Stimulated activated CD4-positive, alpha-beta T cell treated with anti-CD3 and anti-CD28 coated beads, Interleukin-1b, Interleukin-23, amount 100 ng/mL, for 4 hours (primary cell): ENCODE results near the gene DDX31.
"Not testable (repeated sequence)": the region's sequence is repeated elsewhere in the genome, so short reads cannot be mapped to it uniquely, and the experiment has no call there.

Experiments
- DNase-seq, 2 donors: peaks; one replicate each; pipeline ENCODE4 v3.0.0-alpha.2; 2020; ENCODE audit warnings: low read depth in 2 of 2

DDX31 gene

GRCh38 chr9:132669698-132670456 lies at the start of gene DDX31:
Gene DDX31 (minus strand): TSS chr9:132669983. CDS start chr9:132669934, 49 bp downstream.
- peak; percentile 84 to 85 for DNase-seq

GRCh38 chr9:132718381-132718928 lies 48.7 kb upstream of the DDX31 start:
- not testable (repeated sequence) for DNase-seq

- no peak for DNase-seq
These were observed 47.7 kb upstream of the DDX31 start for GRCh38 chr9:132717326-132717945.

- no peak for DNase-seq
These were observed 46.2 kb upstream of the DDX31 start for GRCh38 chr9:132716007-132716406.

- no peak for DNase-seq
These were observed 43.0 kb upstream of the DDX31 start for GRCh38 chr9:132712753-132713152.

GRCh38 chr9:132711846-132712245 lies 42.1 kb upstream of the DDX31 start:
- no peak for DNase-seq

GRCh38 chr9:132711152-132711551 lies 41.4 kb upstream of the DDX31 start:
- DNase-seq = not testable (repeated sequence)

- DNase-seq = no peak
These were observed 40.5 kb upstream of the DDX31 start for GRCh38 chr9:132710333-132710732.

- DNase-seq = no peak
These were observed 39.1 kb upstream of the DDX31 start for GRCh38 chr9:132708769-132709430.

- no peak for DNase-seq
These were observed 38.5 kb upstream of the DDX31 start for GRCh38 chr9:132708239-132708638.

- no peak for DNase-seq
These were observed 33.6 kb upstream of the DDX31 start for GRCh38 chr9:132703336-132703735.

- DNase-seq = no peak
These were observed 32.5 kb upstream of the DDX31 start for GRCh38 chr9:132702254-132702653.

GRCh38 chr9:132699956-132700355 lies 30.2 kb upstream of the DDX31 start:
- no peak for DNase-seq

- no peak for DNase-seq
These were observed 29.2 kb upstream of the DDX31 start for GRCh38 chr9:132698989-132699388.

GRCh38 chr9:132697230-132697629 lies 27.4 kb upstream of the DDX31 start:
- DNase-seq = no peak

GRCh38 chr9:132694144-132694543 lies 24.4 kb upstream of the DDX31 start:
- DNase-seq = peak in 1 of 2 donors; percentile 12

GRCh38 chr9:132690696-132691095 lies 20.9 kb upstream of the DDX31 start:
- DNase-seq = no peak

- no peak for DNase-seq
These were observed 14.1 kb upstream of the DDX31 start for GRCh38 chr9:132683873-132684272.

- DNase-seq = no peak
These were observed 11.8 kb upstream of the DDX31 start for GRCh38 chr9:132681561-132681960.

- no peak for DNase-seq
These were observed 10.3 kb upstream of the DDX31 start for GRCh38 chr9:132679946-132680625.

GRCh38 chr9:132677976-132678375 lies 8.2 kb upstream of the DDX31 start:
- no peak for DNase-seq

GRCh38 chr9:132674485-132674884 lies 4.7 kb upstream of the DDX31 start:
- DNase-seq = no peak
